Activated CD8-positive, alpha-beta T cell treated with anti-CD3 and anti-CD28 coated beads for 36 hours (primary cell): ENCODE measurements around the gene VSIR. TPM values are rescaled to one million over a fixed set of nuclear protein-coding genes. Genes with fewer than 3 reads are reported as not detected.

Experiments
- ATAC-seq: fragments of 200-7000 bp; cut with Tn5 transposase; one replicate; pipeline ENCODE4 v1.10.0; 2021; ENCODE audit warnings: mild to moderate bottlenecking, moderate library complexity
- CTCF ChIA-PET: fragments of 350-600 bp; sonication (Branson Sonifier 250); formaldehyde crosslinking; loops from one replicate; lab custom pipeline; 2021; ENCODE audit warnings: antibody characterized with exemption; lab: Charles Lee
- POLR2A ChIA-PET: fragments of 350-600 bp; sonication (Branson Sonifier 250); formaldehyde crosslinking; loops from one replicate; lab custom pipeline; 2021; ENCODE audit warnings: antibody characterized with exemption; lab: Charles Lee
- DNase-seq: peaks from one replicate; pipeline ENCODE4 v3.0.0-alpha.2; 2020
- H3K27ac Mint-ChIP-seq: one replicate; pipeline ENCODE4 v1.8.0; 2021; ENCODE audit warnings: mild to moderate bottlenecking, mixed read lengths
- H3K27me3 Mint-ChIP-seq: one replicate; pipeline ENCODE4 v1.8.0; 2021; ENCODE audit warnings: mixed read lengths
- H3K36me3 Mint-ChIP-seq: one replicate; pipeline ENCODE4 v1.8.0; 2021; ENCODE audit warnings: low read depth, mixed read lengths
- H3K4me1 Mint-ChIP-seq: one replicate; pipeline ENCODE4 v1.8.0; 2021; ENCODE audit warnings: low read depth, mixed read lengths
- H3K4me3 Mint-ChIP-seq: one replicate; pipeline ENCODE4 v1.8.0; 2021; ENCODE audit warnings: mild to moderate bottlenecking, moderate library complexity, mixed read lengths
- H3K9me3 Mint-ChIP-seq: one replicate; pipeline ENCODE4 v1.8.0; 2021; ENCODE audit warnings: mixed read lengths
- CTCF ChIP-seq: fragments of 200-600 bp; IDR thresholded peaks from one replicate; pipeline ENCODE4 v1.8.0; 2022; ENCODE audit warnings: antibody characterized with exemption, mild to moderate bottlenecking
- intact Hi-C: fragments of 100-400 bp; cut with micrococcal nuclease; formaldehyde crosslinking; loops from one replicate; pipeline ENCODE4 v1.10.0; 2022
- total RNA-seq, 2 experiments: library from RNA; stranded (reverse); gene quantifications; one replicate each; pipeline ENCODE4 v1.2.3, GENCODE V29; 2021

Gene VSIR
- total RNA-seq, 2 experiments from 2014 or later: 59.6 to 61.0 TPM

DNA sequence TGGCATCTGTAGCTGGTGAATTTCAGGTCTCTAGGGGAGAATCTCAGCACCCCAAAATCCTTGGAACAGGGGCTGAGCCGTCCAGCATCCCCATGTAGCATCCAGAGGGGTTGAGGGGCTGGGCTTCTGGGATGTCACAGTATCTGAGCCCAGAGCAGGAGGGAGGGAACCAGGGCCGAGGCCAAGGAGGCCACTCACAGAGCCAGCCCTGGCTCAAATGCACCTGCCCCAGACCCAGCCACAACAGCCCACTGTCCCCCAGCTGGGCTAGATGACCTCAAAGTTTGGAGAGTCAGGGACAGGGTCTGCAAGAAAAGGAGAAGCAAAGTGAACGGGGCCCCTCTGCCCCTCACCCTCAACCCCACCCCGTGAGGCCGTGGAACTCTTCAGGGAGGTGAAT, 22.3 kb downstream of the VSIR start:
- Mint-ChIP-seq H3K4me3 (no peak overlapping the region), H3K36me3 (peaks cover 57% of the 10 kb centered on the region), H3K27ac (peak overlapping the region; percentile 98), H3K27me3 (no peaks in the 10 kb centered on the region), H3K4me1 (peaks cover 94% of the 10 kb centered on the region), H3K9me3 (no peaks in the 10 kb centered on the region)
- ChIA-PET POLR2A (interaction anchor here (1.2 kb wide), 1 partner anchor 19 kb away, joined by 4 read pairs; no protein-coding TSS in a partner anchor), CTCF (interaction anchor here (3.3 kb wide), 1 partner anchor 22 kb away, joined by 17 read pairs; the partner anchor contains the start of gene VSIR)
- ATAC-seq (no peak), DNase-seq (no peak)
- intact Hi-C loops: no loop called here
- TF ChIP-seq CTCF: no peak

- POLR2A ChIA-PET: interaction anchor here (1.2 kb wide), 1 partner anchor 20 kb away, joined by 4 read pairs; no protein-coding TSS in a partner anchor
- Mint-ChIP-seq H3K4me1 (peaks cover 96% of the 10 kb centered on the region), H3K27ac (peak overlapping the region; percentile 98), H3K27me3 (no peaks in the 10 kb centered on the region), H3K36me3 (peaks cover 57% of the 10 kb centered on the region), H3K4me3 (peak overlapping the region; percentile 15), H3K9me3 (no peaks in the 10 kb centered on the region)
- intact Hi-C loops: no loop called here
- TF ChIP-seq CTCF: no peak
- CTCF ChIA-PET: interaction anchor here (1.6 to 3.3 kb wide), 2 partner anchors 22 to 37 kb away, joined by 3 to 17 read pairs; partner anchors contain the start of gene VSIR
- ATAC-seq: no peak
- no peak for DNase-seq
Measured at GRCh38 chr10:71750124-71750841, 23.0 kb downstream of the VSIR start.

GRCh38 chr10:71749396-71749795, 23.9 kb downstream of the VSIR start:
- POLR2A ChIA-PET: interaction anchor here (1.0 to 4.9 kb wide), 9 partner anchors 8 to 23 kb away, joined by 5 to 48 read pairs (median 11); no protein-coding TSS in a partner anchor
- no peaks in the 10 kb centered on the region for H3K27me3 Mint-ChIP-seq
- no peaks in the 10 kb centered on the region for H3K9me3 Mint-ChIP-seq
- H3K4me1 Mint-ChIP-seq: peaks cover 96% of the 10 kb centered on the region
- CTCF ChIA-PET: interaction anchor here (0.9 to 4.0 kb wide), 12 partner anchors 8 to 63 kb away, joined by 3 to 20 read pairs (median 4); partner anchors contain the start of gene VSIR
- DNase-seq: no peak
- no peak for TF ChIP-seq CTCF
- H3K4me3 Mint-ChIP-seq: peak overlapping the region; percentile 59
- peaks cover 50% of the 10 kb centered on the region for H3K36me3 Mint-ChIP-seq
- ATAC-seq: peak; percentile 2
- H3K27ac Mint-ChIP-seq: peak overlapping the region; percentile 98
- intact Hi-C loops: no loop called here

DNA sequence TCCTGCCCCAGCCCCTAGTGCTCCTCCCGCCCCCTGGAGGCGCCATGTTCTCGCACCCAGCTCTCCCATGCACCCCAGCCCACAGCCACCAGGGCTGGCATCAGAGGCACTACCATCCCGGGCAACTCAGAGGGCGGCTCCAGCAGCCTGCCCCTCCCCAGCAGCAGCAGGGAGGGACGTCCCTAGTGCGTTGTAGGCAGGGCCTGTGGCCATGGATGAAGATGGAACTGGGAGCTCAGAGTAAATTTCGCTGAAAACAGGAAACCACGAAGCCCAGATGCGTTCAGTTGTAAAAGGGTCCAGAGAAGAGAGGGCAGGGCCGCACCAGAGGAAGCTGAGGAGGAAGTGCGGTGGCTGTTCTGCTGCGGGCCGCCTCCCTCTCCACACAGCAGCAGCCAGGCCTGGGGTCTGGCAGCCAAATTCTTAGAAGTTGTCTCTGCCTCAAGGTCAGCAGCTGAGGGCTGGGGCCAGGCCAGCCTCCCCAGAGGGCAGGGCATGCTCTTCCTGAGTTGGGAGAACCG, 24.6 kb downstream of the VSIR start:
- H3K4me1 Mint-ChIP-seq: peaks cover 96% of the 10 kb centered on the region
- CTCF ChIA-PET: interaction anchor here (0.9 to 4.0 kb wide), 13 partner anchors 9 to 63 kb away, joined by 3 to 20 read pairs (median 4); partner anchors contain the start of gene VSIR
- H3K36me3 Mint-ChIP-seq: peaks cover 44% of the 10 kb centered on the region
- H3K4me3 Mint-ChIP-seq: peak overlapping the region; percentile 59
- H3K27me3 Mint-ChIP-seq: no peaks in the 10 kb centered on the region
- intact Hi-C loops: no loop called here
- peak overlapping the region; percentile 98 for H3K27ac Mint-ChIP-seq
- DNase-seq: peak; percentile 89
- peak; percentile 88 for ATAC-seq
- H3K9me3 Mint-ChIP-seq: peaks cover under 1% of the 10 kb centered on the region
- TF ChIP-seq CTCF: no peak
- POLR2A ChIA-PET: interaction anchor here (0.7 to 4.9 kb wide), 12 partner anchors 9 to 575 kb away, joined by 3 to 48 read pairs (median 6); no protein-coding TSS in a partner anchor
